ENCODE data around the gene C16orf92.
A peak's percentile ranks its signal among the peaks of the same experiment; 100 is the strongest.

DNA sequence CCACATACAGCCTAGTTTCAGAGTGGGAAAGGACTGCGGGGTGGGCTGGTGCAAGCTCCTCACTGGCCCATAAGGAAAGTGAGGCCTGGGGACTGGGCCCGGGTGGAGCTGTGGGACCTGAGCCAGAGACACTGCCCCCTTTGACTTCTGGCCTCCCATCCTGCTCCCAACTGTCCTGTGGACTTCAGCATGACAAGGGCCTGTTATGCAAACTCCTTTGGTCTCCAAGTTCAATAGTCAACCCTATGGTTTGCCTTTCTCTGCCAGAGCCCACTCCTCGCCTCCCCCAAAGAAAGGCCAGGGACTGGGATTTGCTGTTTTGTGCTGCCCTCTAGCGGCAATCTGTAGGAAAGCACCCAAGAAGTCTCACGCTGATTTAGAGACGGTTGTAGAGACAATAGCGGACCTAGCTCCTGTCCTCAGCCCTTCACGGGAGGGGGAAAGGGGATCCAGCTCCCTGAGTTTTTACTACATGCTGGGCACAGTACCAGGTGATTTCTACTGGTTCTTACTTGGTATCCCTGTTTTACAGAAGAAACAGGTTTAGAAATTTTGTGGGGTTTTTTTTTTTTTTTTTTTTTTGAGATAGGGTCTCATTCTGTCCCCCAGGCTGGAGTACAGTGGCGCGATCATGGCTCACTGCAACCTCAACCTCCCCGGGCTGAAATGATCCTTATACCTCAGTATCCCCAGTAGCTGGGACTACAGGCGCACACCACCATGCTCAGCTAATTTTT is 9.3 kb downstream of the C16orf92 start:
- TF ChIP-seq EZH2 (IDR thresholded peaks at IDR 0.05; ENCODE audit: borderline replicate concordance, low read length): no peak
- TF ChIP-seq, protein P1, sequence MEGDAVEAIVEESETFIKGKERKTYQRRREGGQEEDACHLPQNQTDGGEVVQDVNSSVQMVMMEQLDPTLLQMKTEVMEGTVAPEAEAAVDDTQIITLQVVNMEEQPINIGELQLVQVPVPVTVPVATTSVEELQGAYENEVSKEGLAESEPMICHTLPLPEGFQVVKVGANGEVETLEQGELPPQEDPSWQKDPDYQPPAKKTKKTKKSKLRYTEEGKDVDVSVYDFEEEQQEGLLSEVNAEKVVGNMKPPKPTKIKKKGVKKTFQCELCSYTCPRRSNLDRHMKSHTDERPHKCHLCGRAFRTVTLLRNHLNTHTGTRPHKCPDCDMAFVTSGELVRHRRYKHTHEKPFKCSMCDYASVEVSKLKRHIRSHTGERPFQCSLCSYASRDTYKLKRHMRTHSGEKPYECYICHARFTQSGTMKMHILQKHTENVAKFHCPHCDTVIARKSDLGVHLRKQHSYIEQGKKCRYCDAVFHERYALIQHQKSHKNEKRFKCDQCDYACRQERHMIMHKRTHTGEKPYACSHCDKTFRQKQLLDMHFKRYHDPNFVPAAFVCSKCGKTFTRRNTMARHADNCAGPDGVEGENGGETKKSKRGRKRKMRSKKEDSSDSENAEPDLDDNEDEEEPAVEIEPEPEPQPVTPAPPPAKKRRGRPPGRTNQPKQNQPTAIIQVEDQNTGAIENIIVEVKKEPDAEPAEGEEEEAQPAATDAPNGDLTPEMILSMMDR (conservative IDR thresholded peaks at IDR 0.05 in 1 of 2, IDR thresholded peaks at IDR 0.05 in 1 of 2; ENCODE audit: extremely low read depth in 1 of 2, insufficient read depth in 1 of 2, low read depth in 1 of 2, low read length in 2 of 2): peak; percentile 68 to 80
